HL-60 (cell line): Measurements from ENCODE around the gene GSN.

Source experiments
- CTCF ChIP-seq: IDR thresholded peaks from one replicate; pipeline ENCODE4 v1.5.1; 2011; ENCODE audit warnings: low read length, control low read depth, inconsistent platforms; ENCODE audit not compliant: insufficient read depth
- GABPA ChIP-seq: IDR thresholded peaks from 2 replicates; pipeline ENCODE4 v1.6.1; 2012; ENCODE audit warnings: low read depth
- POLR2AphosphoS5 ChIP-seq: IDR thresholded peaks from 2 replicates; pipeline ENCODE4 v1.6.1; 2012; ENCODE audit warnings: low read depth

DNA sequence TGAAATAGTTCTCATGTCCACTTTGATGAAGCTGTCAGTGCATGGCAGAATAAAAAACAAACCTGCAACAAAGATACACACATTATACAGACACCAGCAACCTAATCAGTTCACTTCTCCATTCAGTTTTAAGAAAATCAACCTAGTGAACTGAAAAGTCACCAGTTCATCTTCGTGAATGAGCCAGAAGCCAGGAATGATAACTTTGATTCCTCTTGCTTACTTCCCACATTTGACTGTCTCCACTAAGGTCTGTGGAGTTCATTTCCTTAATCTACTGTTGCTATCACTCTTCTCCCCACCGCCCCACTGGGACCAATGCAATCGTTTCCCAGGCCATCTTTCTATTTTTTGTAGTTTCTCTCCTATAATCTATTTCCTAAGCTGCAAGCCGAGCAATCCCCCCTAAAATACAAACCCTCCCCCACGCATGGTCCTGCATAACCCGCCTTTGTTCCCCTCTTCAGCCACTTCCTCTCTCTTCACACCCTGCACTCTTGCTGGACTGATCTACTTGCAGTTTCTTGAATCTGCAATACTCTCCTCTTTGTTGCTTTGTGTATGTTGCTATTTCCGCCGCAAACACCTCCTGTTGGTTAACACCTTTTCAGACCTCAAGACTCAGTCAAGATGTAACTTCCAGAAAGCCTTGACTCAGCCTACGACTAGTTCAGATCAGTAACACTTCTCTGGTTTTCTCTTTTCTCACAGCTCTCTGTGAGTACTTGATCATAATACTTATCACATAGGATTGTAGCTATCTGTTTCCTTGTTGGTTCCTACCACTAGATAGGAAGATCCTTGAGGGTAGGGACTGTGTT, 85.5 kb downstream of the GSN start:
- TF ChIP-seq CTCF, result no peak
- TF ChIP-seq POLR2AphosphoS5, result no peak
- TF ChIP-seq GABPA, result no peak
